Fibroblast of villous mesenchyme (primary cell): Measurements from ENCODE around the gene DLGAP1. TPM values are rescaled to one million over a fixed set of nuclear protein-coding genes. Genes with fewer than 3 reads are reported as not detected.

Source experiments
- DNase-seq: peaks from one replicate; pipeline ENCODE4 v3.0.0-alpha.2; 2010; ENCODE audit warnings: low read depth
- H3K4me3 ChIP-seq: 2 replicates; pipeline ENCODE4 v1.5.1; 2011; ENCODE audit warnings: low read depth, mild to moderate bottlenecking, low read length
- total RNA-seq: library from RNA; depleted of rRNA; stranded (reverse); fragments of >200 nt; gene quantifications from 2 replicates; pipeline ENCODE4 v1.2.3, GENCODE V29; 2012
- TF ChIP-seq, protein P1 (sequence below): IDR thresholded peaks from 2 replicates; pipeline ENCODE4 v1.5.1; 2012; ENCODE audit warnings: low read depth, mild to moderate bottlenecking, low read length; ENCODE audit not compliant: insufficient read depth

Gene DLGAP1
- total RNA-seq, 1 donor = 0.86 TPM

DNA sequence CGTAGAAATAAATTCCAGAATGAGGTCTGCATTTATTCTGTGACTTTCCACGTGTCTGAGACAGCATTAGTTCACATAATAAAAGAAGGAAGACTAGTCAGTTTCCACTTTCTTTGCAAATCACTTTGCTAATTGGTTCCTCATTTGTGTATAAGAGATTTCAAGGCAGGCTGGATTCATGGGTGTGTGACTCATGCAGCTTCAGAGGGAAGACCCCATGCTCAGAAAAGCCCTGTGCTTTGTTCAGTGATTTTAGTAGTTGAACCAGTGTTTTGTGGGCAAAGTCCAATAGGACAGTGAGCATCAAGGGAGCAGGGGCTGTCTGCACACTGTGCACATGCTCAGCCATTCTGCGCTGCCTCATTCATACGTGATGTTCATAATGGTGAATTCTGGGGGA lies 297.8 kb downstream of the DLGAP1 start:
- TF ChIP-seq, protein P1, sequence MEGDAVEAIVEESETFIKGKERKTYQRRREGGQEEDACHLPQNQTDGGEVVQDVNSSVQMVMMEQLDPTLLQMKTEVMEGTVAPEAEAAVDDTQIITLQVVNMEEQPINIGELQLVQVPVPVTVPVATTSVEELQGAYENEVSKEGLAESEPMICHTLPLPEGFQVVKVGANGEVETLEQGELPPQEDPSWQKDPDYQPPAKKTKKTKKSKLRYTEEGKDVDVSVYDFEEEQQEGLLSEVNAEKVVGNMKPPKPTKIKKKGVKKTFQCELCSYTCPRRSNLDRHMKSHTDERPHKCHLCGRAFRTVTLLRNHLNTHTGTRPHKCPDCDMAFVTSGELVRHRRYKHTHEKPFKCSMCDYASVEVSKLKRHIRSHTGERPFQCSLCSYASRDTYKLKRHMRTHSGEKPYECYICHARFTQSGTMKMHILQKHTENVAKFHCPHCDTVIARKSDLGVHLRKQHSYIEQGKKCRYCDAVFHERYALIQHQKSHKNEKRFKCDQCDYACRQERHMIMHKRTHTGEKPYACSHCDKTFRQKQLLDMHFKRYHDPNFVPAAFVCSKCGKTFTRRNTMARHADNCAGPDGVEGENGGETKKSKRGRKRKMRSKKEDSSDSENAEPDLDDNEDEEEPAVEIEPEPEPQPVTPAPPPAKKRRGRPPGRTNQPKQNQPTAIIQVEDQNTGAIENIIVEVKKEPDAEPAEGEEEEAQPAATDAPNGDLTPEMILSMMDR = no peak
- DNase-seq = no peak
- H3K4me3 ChIP-seq = no peak overlapping the region

DNA sequence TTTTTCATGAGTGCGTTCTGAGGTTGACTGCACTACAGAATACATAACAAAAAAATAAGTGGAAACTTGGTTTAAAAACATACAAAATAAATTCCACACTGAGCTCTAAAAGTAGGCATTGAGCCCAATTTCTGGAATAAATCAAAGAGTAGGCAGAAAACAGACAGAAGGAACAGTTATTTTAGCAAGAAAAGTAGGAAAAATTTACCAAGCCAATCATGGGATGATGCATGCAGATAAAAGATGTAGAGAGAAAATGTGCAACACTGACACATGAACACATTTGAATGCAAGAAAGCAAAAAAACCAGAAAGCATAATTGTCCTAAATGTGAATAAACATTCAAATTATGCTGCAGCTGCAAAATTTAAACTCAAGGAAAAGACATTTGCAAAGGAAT lies 308.3 kb downstream of the DLGAP1 start:
- TF ChIP-seq, protein P1 = no peak
- DNase-seq = no peak
- no peak overlapping the region for H3K4me3 ChIP-seq

DNA sequence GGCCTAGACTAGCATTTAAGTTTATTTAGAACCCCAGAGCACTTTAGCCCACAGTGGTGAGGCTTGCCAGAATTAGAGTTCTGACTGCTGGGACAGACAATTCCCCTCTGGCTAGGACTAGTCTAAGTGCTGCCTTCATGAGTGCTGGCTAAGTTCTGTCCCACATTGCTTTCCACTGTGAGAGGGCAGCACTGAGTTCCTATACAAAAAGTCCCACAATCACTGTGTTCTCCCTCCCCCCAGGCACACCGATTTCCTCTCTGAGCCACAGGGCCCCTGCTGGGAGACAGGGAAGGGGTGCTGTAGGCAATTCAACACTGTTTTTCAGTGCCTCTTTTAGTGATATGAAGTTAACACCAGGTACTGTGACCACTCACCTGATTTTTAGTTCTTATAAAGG lies 310.9 kb downstream of the DLGAP1 start:
- TF ChIP-seq, protein P1 = no peak
- no peak for DNase-seq
- H3K4me3 ChIP-seq = no peak overlapping the region

DNA sequence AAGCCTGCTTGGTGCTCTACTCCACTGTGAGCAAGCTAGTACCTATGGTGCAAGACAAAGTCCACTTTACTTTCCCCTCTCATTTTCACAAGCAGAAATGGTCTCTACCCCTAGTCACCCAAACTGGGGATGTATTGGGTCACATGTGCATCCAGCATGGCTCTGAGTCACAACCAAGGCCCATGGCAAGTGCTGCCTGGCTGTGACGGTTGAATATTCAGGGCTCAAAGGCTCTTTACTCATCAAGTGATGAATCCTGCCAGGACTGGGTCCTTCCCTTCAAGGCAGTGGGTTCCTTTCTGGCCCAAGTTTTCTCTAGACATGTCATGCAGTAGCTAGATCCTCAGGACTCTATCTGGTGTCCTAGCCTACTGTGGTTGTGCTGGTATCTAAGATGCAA lies 311.5 kb downstream of the DLGAP1 start:
- H3K4me3 ChIP-seq = no peak overlapping the region
- TF ChIP-seq, protein P1 = no peak
- DNase-seq = no peak

DNA sequence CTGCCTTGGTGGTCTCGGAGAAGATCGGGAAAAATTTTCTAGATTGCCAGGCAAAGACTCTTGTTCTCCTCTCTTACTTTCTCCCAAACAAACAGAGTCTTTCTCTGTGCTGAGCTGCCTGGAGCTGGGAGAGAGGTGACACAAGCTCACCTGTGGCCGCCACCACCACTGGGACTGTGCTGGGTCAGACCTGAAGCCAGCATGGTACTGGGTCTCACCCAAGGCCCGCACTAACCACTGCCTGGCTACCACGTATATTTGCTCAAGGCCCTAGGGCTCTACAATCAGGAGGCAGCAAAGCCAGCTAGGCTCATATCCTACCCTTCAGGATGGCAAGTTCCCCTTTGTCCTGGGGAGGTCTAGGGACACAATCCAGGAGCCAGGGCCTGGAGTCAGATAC lies 312.2 kb downstream of the DLGAP1 start:
- TF ChIP-seq, protein P1 = no peak
- H3K4me3 ChIP-seq = no peak overlapping the region
- no peak for DNase-seq

DNA sequence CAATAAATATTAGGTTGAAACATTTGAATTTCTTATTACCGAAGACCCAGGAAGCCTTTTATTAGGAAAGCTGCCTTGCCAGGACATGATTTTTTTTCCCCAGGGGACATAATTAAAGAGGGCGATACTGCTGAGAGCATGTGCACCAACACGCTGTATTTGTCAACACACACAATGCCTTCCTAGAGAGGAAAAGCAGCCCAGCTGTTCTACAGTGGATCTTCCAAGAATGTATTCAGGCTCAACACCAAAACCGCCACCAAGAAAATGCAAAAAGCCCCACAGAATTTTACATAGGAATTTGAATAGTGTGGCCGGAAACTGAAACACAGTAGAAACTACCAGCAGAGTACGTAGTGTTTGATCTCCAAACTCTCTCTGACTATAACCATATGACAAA lies 320.4 kb downstream of the DLGAP1 start:
- H3K4me3 ChIP-seq = no peak overlapping the region
- TF ChIP-seq, protein P1 = no peak
- DNase-seq = no peak
